ENCODE results near the gene HMGXB4.
A peak's percentile ranks its signal among the peaks of the same experiment; 100 is the strongest.

HMGXB4 gene

DNA sequence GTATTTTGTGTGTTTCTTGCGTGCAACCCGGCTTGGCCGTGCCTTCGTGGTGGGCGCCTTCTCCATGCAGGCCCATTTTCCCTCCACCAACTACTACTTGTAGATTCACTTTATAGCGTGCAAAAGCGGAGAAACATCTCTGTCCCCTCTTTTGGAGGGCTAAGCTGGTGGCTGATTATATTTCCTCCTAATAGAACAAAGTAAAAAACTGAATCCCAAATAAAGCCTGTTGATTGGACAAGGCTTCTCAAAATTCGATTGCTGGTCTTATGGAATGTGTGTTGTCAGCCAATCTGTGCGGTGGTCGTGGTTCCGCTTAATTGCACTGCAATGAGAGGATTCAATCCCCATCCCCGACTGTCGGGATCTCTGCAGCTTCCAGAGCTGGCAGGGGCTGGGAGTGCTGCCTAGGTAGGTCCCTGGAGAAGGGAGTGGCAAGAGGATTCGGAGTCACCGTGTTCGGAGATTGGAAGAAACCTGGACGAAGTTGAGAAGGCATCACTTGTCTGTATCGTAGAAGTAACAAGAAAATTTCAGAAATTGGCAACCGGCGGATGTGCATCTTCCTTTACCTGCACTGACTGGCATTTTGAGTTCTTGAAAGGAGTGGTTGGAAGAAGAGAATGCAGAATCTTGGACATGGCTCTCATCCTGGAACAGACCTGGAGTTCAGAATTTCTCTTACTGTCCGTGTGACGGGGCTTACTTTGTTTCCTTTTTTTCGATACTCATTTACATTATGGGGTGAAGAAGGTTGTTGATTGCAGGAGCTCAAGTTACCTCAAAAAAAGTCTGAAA is 1.1 kb downstream of the HMGXB4 start:
- peak; percentile 26 for DNase-seq (ENCODE audit: low read depth)

DNA sequence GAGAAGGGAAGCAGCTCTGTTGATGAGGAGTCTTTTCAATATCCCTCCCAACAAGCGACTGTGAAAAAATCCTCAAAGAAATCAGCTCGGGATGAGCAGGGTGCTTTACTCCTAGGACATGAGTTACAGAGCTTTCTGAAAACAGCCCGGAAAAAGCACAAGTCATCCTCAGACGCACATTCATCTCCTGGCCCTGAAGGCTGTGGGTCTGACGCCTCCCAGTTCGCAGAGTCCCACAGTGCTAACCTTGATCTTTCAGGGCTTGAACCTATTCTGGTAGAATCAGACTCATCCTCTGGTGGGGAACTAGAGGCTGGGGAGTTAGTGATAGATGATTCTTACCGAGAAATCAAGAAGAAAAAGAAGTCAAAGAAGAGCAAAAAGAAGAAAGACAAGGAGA is 7.7 kb downstream of the HMGXB4 start:
- DNase-seq (ENCODE audit: low read depth), result no peak

DNA sequence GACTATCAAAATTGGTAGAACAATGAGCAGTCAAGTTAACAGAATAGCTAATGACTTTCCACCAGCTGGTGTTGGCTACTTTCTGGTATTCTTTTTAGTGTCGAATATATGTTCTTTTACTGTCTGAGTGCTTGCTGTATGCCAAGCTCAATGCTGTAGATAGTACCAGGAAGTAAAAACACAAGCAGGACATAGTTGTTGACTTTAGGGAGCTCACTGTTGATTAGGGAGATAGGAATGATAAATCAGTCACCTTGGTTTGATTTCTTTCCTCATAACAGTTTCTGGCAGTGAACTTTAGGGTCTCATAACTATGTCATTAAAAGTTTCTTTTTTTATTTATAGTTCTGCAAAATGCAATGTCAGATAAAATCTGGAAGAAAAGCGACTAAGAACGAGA is 9.0 kb downstream of the HMGXB4 start:
- no peak for DNase-seq (ENCODE audit: low read depth)

DNA sequence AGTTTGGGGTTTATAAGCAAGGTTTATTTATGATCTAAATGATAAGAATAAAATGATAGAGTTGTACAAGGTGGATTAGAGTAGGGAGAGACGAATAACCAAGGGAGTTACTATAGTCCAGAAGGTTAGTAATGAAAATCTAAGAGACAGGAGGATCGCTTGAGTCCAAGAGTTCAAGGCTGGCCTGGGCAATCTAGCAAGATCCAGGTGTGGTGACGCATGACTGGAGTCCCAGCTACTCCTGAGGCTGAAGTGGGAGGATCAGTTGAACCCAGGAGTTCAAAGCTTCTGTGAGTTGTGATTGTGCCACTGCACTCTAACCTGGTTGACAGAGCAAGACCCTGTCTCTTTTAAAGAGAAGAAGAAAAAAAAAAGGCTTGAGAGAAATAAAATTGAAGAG is 12.3 kb downstream of the HMGXB4 start:
- DNase-seq (ENCODE audit: low read depth), result no peak

DNA sequence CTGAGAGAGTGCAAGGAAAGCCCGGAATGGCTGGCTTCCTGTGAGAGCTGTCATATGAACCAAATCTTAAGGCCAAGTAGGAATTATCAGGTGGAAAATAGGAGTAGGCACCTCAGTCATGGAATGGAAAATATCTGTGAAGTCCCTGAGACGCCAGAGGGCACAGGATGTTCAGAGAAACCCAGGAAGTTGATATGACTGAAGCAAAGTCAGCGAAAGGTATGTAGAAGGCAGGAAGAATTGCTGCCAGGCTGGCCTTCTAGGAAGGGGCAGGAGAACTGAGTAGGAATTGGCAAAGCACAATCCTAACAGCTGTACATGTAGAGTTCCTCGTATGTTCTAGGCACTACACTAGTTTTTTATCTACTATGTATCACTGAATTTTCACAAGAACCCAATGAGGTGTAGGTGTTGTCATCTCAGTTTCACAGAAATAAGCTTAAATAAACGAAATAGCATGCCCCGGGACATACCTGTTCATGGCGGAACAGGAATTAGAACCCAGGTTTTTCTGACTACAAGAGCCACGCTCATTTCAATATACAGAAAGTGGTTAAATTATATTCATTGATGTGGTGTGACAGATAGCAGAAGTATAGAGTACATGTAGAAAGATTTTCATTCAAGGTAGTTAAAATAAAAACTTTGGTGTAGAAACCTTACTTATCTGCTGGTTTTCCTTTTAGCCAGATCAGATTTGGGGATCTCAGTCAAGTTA is 17.0 kb downstream of the HMGXB4 start:
- peak; percentile 4 for DNase-seq (ENCODE audit: low read depth)

DNA sequence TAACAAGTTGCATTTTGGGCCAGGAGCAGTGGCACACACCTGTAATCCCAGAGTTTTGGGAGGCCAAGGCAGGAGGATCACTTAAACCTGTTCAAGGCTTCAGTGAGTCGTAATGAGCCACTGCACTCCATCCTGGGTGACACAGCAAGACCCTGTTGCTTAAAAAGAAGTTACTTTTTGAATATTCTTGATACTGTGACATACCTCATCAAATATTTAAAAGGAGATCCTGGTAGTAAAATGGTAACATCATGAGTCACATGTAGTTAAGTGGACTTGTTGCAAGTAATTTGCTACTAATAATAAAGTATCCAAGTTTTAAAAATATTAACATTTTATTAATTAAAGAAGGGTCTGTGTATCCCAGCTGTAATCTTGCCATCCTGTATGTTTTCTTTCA is 18.3 kb downstream of the HMGXB4 start:
- DNase-seq (ENCODE audit: low read depth), result peak; percentile 59

DNA sequence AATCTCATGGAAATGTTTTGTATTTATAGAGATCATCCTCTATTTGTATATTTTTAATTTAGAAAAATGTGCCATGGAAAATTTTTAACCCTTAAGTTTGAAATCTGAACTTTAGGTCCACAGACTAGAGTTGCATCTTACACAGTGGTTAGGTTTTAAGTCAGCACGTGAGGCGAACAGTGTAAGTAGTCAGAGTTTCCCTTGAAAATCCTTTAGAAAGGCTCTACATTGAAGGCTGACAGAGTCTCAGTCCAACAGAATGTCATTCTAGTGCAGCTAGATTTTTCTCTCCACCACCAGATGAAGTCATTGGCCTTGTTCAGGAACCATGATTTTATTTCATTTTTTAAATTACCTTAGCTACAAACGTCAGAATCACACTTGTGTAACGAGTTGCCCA is 18.7 kb downstream of the HMGXB4 start:
- DNase-seq (ENCODE audit: low read depth), result no peak

DNA sequence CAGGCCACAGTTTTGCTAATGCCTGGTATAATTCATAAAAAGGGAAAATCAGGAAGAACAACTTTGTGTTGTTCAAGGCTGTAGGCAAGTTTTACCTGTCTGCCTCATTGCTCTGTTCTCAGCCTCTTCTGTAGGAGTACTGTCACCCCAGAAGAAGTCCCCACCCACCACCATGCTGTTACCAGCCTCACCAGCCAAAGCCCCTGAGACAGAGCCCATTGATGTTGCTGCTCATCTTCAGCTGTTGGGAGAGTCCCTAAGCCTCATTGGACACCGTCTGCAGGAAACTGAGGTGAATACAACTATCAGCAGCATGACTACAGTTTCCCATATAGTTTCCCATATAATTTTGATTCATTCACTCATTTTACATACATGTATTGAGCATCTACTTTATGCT is 30.8 kb downstream of the HMGXB4 start:
- DNase-seq (ENCODE audit: low read depth), result no peak

DNA sequence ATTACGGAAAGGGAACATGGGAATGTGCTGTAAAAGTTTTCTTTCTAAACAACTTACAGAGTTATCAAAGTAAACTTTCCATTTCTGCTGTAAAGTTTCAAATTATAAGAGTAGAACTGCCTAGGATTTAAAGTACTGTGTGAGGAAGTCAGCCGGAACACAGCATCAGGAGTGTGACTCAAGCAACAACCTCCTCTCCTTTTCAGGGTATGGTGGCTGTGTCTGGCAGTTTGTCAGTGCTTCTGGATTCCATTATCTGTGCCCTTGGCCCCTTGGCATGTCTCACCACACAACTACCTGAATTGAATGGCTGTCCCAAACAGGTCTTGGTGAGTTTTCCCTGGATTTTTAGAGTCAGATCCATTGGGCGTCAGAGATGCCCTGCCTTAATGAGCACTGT is 35.5 kb downstream of the HMGXB4 start:
- DNase-seq (ENCODE audit: low read depth), result no peak

DNA sequence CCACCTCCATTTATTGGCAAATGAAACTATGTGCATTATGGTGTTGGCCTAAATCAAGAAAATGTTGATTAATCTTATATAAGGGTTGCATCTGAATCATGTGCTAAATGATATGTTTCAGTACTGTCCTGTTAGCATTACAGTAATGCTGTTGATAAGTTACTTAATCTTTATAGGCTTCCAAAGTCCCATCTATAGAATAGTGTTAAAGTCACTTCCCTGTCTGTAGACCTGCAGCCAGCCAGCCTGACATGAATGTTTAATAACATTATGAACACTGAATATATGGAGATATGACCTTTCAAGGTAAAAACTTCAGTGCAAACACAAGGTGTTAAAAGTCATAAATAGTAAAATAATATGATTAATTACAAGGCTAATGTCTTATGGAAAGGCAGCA is 38.8 kb downstream of the HMGXB4 start:
- no peak for DNase-seq (ENCODE audit: low read depth)

DNA sequence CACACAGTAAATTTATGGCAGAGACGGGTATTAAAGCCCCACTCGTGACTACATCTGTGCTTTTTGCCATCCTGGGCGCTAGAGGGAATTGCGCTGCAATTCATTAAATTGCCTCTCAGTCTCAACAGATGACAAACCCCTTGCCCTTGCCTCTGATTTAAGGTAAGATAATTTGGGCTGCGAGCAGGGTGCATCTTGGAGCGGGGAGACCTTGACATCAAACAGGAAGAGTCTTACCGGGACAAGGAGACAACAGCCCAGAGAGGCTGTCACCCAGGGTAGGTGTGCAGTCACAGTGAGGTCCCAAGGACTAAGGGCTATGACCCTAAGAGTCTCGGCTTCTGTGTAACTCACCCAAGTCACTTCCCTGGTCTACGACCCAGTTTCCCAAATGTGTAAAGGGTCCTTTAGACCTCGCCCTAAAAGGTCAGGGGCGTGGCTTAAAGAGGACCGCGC is 42.0 kb downstream of the HMGXB4 start:
- peak; percentile 28 for DNase-seq (ENCODE audit: low read depth)

DNA sequence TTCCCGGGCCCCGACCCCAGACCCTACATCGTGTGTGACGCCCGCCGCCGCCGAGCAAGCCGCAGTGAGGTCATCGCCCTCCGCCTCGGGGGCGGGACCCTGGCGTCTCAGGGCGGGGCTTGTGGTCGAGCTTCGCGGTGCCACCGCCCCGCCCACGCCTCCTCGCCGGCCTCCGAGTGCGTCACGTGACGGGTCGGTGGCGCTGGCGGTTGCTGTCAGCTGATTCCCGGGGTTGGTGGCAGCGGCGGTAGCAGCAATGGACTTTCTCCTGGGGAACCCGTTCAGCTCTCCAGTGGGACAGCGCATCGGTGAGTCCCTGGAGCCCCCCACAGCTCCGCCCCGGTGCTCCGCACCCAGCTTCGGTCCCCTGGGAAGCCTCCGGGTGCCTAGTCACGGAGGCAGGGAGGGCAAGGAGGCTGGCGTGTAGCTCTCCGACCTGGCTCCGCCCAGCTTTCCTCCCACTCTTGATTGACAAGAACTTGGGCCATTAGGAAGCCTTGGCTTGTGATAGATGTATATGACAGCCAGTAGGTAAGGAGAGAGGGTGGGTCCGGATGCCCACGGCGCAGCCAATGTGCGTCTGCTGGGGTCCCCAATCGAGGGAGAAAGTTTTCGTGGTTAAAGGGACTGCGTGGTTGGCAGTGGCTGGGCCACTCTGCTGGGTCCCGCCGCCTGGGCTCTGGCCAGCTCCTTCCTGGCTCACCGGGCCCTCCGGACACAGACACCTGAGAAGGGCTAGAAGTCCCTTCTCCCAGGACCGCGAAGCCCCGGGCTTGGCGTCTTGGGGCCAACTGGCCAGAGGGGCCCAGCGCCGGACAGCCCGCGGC is 42.6 kb downstream of the HMGXB4 start, which contains the start of gene TOM1:
TOM1 (plus strand) TSS at position 222 of the 827 bp plus-strand sequence; CDS start at position 257, 35 bp downstream.
- peak; percentile 99 for DNase-seq (ENCODE audit: low read depth)

DNA sequence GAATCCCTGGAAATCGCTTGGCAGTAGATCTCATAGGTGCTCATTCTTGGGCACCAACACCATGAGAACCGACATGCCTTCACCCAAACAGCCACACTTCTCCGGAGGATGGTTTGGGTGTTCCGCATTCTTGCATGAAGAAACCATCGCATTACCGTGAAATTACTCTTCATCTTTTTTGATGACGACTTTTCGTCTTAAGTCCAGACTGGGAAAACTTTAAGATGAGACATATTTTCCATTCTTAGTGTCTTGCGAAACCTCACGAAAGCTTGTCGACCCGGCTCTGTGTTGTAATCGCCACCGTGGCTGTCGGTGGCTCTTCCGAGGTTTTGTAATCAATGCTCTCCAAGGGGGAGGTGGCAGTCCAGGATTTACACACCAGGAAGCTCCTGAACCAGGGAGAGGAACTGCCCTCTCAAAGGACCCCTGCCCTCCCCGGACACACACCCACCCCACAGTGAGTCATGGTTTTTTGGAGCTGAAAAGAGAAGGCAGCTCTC is 44.1 kb downstream of the HMGXB4 start:
- DNase-seq (ENCODE audit: low read depth), result peak; percentile 99

DNA sequence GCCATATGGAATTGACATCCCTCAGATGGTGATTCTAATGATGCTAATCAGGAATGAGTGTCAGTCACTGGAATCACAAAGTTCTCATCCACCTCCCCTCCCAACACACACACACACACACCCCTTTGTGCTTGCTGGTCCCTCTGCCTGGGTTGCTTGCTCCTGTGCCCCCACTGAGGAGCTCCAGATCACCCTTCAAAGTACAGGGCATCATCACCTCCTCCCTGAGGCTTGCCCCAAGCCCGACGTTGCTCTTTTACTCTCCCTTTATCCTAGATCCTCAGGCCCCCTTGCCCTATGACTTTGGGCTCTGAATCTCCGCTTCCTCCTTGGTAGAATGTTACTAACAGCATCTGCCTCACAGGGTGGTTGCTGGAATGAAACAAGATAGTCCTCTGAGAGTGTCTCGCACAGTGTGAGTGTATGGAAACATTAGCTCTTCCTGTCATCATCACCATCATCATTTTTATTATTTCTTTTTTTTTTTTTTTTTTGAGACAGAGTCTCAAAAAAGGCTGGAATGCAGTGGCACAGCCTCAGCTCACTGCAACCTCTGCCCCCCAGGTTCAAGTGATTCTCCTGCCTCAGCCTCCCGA is 45.8 kb downstream of the HMGXB4 start:
- DNase-seq (ENCODE audit: low read depth), result peak; percentile 19

DNA sequence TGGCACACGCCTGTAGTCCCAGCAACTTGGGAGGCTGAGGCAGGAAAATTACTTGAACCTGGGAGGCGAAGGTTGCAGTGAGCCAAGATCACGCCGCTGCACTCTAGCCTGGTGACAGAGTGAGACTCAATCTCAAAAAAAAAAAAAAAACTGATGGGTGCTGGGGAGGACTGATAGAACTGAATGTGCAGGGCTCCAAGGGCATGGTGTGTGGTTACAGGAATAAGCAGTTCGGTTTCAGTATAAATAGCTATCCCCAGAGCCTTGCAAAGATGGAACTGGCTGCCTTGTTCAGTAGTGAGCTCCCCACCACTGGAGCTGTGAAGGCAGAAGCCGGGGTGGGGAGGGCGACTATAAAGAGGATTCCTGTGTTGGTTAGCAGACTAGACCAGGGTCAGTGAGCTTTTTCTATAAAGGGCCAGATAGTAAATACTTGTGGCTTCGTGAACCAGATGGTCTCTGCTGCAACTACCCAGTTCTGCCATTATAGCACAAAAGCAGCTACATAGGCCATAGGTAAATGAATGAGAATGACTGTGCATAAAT is 48.3 kb downstream of the HMGXB4 start:
- DNase-seq (ENCODE audit: low read depth), result no peak

DNA sequence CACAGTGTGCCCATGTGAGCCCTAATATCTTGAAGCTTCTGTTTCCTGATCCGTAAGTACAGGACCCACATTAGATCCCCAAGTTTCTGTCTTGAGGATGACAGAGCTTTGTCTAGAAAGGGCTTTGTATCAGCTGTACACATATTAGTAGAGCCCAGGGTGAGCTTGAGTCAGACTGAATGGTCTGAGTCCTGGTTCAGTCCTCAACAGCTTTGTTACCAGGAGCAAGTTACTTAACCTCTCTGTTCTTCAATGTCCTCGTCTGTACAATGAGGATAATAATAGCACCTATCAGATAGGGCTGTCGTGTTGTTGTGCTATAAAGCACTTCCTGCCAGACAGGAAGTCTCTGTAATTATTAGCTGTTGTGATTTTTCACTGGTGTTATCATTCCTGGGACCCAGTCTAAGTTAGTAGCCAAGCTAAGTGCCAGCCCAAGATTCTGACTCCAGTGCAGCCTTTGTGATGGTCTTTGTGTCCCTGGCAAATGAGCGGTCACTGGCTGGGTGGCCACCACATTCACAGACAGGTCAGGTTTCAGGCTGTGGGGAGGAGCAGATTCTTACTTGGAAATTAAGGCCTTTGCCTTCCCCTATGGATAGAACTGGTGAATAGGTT is 49.2 kb downstream of the HMGXB4 start:
- DNase-seq (ENCODE audit: low read depth), result peak; percentile 29

DNA sequence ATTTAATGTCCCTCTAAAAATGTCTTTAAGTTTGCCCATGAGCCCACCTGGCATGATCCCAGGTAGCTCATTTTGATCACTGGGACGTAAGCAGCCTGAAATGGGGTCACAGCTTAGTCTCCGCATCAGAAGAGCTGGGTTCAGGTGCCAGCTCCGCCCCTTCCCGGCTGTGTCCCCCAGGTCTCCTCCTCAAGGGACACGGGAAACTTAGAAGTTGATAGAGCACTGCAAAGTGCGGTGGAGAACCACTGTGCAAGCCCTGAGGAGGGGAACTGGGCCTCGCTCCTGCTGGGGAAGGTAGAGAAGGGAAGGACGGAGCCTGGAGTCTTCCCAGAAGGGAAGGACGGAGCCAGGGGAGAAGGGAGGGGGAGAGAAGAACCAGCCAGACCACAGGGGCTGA is 50.1 kb downstream of the HMGXB4 start:
- no peak for DNase-seq (ENCODE audit: low read depth)

DNA sequence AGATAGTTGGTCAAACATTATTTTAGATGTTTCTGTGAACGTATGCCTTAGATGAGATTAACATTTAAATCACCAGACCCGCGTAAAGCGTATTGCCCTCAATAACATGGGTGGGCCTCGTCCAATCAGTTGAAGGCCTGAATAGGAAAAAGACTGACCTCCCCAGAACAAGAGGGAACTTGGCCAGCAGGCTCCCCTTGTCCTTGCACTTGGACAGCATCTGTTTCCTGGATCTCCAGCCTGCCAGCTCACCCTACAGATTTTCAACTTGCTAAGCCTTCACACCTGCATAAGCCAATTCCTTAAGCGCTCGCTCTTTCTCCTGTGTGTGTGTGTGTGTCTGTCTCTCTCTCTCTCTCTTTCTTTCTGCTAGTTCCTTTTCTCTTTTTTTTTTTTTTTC is 50.6 kb downstream of the HMGXB4 start:
- DNase-seq (ENCODE audit: low read depth), result no peak

DNA sequence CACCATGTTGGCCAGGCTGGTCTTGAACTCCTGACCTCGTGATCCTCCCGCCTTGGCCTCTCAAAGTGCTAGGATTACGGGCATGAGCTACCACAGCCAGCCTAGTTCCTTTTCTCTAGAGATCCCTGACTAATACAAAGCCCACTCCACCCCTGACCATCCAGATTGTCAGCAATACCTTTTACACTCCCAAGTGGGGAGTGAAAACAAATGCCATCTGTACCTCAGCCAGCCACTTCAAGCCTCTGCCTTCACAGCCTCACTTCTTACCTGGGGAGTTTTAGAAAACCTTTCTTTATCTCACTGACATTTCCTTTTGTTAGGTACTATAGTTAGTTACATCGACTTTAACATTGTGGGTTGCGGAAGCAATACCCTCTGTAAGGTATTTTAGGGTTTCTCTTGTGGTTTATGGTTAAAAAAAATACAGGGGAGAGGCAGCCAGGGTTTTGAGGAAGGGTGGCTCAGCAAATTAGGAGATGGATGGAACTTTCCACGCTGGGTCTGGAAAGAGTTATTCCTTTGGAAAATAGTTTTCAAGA is 51.3 kb downstream of the HMGXB4 start:
- DNase-seq (ENCODE audit: low read depth), result no peak

DNA sequence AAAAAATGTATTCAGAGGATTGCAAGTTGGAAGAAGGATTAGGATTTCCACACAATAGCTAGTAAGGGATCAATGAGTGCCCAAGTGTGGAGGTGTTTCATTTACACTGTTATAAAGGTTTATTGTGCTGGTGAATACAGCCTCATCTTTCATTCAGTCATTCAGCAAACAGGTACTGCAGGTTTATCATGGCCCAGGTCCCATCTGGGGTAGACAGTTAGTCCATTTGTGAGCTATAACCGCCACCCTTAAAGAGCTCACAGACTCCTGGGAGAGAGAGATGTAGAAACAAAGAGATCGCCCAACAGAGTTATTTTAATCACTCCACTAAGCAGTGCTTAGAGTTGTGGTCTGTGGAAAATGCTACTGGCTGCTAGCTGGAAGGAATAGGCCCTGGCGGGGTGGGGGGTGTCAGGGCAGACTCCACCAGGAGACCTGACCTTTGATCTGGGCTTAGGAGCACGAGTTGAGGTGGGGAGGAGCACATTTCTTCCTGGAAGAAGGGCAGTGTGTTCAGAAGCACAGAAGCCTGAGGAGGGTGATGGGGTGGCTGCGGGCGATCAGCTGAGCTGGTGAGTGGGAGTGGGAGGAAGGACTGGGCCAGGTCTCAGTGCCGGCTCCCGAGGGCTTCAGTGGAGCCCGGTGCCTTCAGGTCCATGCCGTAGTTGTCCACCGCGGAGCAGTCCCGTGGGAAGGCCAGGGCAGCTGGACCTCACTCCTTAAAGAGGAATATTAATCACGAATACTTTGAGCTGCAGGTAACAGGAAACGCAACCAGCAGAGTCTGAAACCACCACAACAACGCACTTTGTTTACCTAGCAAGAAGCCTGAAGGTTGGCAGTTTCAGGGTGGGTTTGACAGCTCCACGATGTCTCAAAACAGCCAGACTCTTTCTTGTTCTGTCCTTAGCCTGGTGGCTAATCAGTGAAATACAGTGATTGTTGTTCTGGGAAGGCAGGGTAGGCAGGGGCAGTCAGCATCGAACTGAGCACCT is 53.6 kb downstream of the HMGXB4 start:
- no peak for DNase-seq (ENCODE audit: low read depth)

Measured in iris pigment epithelial cell (primary cell).